NCI-H146 treated with DMSO at 0.1 percent for 48 hours (cell line): ENCODE results near the gene GJB1.
A peak's percentile ranks its signal among the peaks of the same experiment; 100 is the strongest.
"Not testable (repeated sequence)": the region's sequence is repeated elsewhere in the genome, so short reads cannot be mapped to it uniquely, and the experiment has no call there.

Source experiments
- DNase-seq: peaks from one replicate; lab custom pipeline; 2025; ENCODE audit not compliant: unreplicated experiment; lab: John Stamatoyannopoulos, UW

The GJB1 gene

DNA sequence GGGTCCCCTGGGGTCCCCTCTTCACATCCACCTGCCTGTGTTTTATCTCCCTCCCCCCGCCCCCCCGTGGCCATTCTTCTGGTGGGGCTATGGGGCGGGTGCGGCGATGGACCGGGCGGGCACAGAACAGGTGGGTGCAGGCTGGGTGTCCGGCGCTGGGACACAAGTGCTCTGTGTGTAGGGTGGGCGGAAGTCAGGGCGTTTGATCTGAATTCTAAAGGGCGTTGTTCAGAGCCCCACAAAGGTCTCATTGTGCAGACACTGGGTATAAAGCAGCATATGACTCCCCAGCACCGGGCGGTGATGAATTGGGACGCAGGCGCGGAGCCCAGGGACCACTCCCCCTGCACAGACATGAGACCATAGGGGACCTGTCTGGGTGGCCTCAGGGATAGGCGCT lies at the start of gene GJB1:
Gene GJB1 (plus strand): TSS at position 296 of the 400 bp plus-strand sequence. CDS start 484 bp downstream, outside the sequence.
- no peak for DNase-seq

DNA sequence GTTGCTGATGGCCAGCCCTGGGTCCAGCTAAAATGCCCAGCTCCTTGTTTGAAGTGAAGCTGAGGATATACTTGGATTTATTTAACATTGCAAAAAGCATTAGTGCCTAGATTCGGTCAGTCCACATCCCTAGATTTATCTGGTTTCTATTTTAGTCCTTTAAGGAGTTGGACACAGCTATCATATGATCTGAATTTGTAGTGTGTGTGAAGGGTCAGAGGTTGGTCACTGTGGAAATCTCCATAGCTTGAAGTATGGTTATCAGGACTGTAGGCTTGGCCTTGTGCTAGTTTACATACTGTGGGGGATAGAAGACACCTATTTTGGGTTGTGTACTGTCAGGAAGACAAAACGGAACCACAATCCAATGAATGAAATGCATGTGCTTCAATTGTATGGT lies 49.6 kb upstream of the GJB1 start:
- DNase-seq = no peak

DNA sequence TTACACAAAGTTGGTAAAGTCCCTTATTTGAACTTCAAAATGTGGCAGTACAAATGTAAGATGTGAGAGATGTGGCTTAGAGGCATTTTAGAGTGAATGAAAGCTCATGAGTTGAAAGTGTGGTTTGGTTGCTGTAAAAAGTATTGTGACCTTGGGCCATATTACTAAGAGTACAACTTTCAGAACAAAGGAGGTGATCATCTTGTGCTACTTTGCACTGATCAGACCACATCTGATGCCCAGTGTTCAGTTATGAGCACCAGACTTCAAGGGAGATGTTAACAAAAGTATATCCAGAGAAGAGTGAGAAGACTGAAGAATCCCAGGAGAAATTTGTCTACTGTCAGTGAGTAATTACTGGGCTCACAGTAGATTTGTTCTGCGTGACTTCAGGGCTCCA lies 48.2 kb upstream of the GJB1 start:
- no peak for DNase-seq

DNA sequence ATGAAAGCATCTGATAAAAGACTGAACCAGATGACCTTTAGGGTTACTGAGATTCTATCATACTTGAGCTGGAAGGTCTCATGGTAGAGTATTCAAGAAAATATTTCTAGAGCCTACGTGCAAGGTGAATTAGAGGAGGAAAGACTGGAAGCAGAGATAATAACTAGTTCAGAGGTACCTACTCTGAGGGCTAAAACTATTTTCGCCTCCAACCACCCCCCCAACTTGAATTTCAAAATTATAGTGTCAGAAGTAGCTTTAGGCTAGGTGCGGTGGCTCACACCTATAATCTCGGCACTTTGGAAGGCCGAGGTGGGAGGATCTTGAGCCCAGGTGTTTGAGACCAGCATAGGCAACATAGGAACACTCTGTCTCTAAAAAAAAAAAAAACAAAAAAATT lies 47.5 kb upstream of the GJB1 start:
- no peak for DNase-seq

DNA sequence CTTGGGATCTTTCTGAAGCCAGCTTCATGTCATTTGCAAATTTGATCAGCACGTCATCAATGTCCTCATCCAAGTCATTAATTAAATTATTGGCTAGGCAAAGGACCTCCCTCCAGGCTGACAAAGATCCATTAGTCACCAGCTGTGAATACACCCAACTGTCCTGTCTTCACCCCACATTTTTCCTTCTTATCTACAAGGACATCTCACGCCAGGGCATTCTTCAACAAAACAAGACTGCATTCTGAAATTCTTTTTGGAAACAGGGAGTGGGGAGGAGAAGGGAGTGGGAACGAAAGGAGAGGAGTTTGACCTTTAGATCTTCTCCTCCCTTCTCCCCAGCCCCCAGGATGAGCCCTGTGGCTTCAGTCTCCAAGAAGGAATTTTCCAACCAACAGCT lies 45.7 kb upstream of the GJB1 start:
- no peak for DNase-seq

DNA sequence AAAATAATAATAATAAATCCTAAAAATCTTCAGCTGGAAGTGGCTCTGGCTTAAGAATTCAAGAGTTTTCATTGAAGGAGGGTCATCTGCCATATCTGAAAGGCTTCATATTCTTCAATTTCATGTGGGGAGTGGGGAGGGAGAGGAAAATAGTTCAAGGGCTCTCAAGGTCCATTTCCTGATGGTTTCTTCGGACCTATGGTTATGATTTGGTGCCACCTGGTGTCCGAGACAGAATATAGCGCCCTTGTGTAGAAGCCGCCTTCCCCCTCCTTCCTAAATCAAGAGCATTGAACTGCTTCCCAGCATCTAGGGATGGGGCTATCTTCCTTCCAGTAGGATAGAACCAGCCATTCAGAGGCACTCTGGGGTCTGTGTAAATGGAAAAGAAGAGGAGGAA lies 44.1 kb upstream of the GJB1 start:
- DNase-seq = peak; percentile 12

DNA sequence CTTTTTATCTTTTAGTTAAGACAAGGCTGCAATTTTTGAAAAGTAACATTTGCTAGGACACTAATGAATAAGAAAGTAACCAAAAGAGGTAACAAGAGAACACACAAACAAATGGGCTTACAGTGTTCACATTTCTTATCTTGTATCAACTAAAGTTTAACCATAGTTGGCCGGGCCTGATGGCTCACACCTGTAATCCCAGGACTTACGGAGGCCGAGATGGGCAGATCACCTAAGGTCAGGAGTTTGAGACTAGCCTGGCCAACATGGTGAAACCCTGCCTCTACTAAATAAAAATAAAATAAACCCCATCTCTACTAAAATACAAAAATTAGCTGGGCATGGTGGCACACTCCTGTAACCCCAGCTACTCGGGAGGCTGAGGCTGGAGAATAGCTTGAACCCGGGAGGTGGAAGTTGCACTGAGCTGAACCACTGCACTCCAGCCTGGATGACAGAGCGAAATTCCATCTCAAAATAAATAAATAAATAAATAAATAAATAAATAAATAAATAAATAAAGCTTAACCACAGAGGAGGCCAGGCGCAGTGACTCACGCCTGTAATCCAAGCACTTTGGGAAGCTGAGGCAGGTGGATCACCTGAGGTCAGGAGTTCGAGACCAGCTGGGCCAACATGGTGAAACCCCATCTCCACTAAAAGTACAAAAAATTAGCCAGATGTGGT lies 42.3 kb upstream of the GJB1 start:
- DNase-seq = not testable (repeated sequence)

DNA sequence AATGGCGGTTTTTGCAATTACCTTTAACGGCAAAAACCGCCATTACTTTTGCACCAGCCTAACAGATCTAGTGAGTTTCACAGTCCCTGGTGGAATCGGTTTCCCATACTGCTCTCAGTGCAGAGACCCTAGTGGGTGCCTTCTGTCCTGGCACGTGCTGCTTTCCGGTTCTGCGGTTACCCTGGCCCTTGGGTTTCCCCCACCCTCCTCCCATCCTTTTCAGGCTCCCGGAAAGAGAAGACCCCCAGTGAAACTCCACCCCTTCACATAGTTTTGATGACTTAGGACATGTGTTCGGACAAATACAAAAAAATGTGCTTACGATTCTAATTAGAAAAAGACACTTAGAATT lies 41.5 kb upstream of the GJB1 start:
- no peak for DNase-seq

DNA sequence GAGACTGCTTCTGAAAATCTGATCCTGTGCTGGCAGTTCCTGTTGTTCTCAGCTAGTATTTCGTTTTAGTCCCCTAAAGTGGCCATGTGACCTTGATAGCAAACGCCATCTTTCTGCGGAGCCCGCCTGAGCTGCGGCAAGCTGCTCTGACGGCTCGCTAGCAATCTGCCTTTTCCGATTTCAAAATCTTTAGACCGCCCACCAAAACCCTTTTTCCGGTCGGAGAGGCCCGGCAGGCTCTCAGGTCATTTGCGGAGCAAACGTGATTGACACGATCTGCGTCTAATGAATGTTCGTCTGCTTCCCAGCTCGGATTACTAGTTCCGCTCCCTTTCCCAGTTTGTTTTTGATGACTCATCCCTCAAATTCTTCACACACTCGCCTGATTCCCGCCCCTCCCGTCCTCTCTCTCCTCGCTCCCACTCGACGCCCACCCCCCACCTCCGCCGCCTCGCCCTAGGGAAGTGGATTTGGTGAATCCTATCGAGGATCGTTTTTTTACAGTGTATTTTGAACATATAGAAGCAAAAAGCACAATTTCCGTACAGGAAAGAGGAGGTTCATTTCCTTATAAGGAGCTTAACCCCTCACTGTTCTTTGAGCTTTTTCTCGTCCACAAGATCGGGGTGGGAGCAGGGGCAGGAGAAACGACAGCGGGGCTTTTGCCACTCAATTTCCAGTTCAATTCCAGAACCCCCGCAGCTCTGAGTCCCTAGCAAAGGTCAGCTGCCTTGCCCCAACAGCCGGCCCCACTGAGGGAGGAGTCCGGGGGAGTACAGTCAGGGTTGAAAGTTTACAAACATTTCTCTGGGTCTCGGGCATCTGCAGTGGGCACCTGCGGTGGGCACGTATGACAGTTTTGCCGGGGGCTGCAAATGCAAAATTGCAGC lies 40.9 kb upstream of the GJB1 start:
- peak; percentile 94 for DNase-seq

DNA sequence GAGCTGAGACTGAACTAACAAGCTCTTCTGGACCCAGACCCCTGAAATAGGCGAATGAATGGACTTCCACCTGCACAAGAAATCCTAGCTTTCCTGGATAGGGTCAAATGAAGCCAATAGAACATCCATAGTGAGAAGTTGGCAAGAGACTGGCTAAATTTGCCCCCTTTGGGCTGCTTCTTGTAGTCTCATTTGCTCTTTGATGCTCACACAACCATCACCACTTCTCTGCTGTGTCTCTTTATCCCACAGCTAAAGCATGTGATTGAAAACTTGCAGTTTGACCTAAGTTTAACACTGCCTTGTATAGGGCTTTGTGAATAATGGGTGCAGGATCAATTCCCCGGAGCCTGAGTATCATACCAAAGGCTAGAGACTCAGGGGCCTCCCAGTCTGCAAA lies 40.2 kb upstream of the GJB1 start:
- DNase-seq = no peak

DNA sequence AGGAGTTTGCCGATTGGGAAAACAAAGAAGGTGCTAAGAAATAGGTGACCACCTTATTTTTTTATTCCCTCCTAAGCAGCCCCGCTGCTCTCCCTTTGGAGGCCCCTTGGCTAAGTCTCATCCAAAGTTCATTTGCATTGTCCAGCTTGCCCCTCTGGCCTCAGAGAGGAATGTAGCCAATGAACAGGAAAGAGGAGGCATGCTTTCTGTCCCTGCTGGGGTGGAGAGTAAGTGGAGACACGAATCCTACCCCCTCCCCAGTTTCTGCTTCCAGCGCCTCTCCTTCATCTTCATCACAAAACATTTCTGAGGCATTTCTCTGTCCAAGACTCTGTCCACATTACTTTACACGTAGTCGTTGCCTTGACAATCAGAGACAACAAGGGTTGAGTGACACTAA lies 39.7 kb upstream of the GJB1 start:
- DNase-seq = no peak

DNA sequence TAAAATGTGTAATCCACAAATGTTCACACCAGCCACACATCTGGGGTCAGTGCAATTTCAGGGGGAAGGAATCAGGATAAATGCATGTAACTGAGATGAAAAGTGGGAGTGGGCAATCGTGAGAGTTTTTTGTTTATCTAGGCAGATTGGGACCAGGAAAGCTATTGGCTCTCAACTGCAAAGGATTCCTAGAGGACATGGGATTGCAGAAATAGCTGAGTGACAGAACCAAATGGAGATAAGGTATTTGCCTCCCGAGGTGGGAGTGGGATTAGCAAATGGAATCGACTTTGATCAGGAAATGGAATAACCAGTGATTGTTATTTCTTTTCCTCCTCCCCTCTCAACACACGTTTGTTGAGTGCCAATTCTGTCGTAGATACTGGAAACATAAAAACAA lies 38.9 kb upstream of the GJB1 start:
- no peak for DNase-seq

DNA sequence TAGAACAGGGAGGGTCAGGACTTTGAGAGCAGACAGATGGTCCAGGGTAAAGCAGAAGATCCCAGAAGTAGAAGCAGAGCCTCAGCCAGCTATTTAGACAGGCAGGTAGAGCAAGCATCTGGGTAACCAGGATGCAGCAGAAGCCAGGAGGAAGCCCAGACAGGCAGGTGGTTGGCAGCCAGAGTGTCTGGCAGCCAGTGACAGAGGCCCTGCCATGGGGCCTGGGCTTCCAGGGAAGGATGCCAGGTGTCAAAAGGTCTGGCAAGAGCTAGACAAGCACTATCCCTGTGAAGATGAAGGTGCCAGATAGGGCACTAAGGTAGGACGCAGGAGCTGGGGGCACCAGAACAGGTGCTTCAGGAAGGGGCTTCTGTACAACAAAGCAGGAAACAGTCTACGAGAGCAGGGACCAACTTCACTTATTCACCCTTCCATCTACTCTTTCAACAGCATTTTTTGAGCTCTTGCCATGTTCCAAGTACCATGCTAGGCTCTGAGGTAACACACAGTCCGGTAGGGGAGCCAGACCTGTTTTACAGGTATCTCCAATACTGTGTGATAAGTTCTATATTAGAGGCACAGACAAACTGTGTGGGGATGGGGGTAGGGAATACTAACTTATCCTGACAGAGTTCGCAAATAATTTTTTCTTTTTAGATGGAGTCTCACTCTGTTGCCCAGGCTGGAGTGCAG lies 38.1 kb upstream of the GJB1 start:
- DNase-seq = no peak

DNA sequence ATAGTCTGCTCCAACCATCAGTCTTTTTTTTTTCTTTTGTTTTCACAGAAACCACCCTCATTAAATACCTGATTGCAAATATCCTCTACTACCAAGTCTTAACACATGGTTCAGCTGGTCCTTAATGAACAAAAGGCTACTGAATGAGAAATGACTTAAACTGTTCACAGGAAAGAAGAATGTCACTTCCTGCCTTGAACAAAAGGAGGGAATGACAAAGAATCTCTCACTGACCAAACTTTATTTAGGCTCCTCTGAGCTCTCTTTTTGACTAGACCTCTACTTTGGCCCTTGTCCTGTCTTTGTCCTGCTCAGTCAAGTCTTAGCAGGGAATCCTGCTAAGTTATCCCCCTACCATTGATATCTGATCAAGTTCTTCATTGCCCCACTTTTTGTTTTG lies 31.8 kb upstream of the GJB1 start:
- DNase-seq = no peak

DNA sequence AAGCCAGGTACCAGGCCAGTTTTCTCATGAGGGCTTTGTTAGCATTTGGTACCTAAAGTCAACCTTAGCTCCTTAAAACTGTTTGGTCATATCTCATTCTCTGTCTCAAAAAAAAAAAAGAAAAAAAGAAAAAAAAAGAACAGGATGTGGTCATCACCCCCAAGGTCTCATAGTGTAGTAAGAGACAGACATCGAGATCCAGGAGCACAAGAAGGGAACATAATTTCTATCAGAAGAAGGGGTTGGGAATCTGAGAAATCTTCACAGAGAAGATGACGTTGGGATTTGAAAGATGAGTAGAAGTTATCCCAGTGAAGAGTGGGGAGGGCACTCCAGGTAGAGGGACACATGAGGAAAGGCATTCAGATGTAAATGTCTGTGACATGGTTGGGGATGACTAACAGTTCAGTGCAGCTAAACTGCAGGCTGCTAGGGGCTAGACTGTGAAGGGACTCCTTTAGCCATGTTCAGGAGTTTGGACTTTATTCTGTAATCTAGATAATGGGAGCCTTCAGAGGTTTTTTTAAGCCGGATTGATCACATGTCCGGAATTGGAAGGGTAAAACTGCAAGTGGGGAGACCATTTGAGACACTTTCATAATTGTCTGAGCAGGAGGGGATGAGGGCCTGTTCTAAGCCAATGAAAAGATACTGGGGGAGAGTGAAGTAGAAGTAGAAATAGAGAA lies 26.9 kb upstream of the GJB1 start:
- no peak for DNase-seq

DNA sequence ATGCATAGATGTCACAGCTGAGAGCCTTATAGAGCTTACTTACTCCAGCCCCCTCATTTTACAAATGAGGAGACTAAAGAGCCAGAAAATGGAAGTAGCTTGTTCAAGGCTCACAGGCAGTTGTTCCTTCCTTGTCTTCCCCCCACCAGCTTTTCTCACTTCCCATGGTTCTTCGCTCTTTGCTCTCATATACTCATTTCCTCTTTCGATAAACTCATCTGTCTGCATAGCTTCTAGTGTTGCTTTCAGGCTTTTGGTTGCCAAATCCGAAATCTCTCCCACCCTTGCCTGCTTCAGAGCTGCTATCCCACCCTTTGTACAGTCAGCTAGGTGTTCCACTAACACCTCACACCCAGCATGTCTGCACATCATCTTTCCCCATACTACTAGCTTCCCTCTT lies 25.0 kb upstream of the GJB1 start:
- no peak for DNase-seq

DNA sequence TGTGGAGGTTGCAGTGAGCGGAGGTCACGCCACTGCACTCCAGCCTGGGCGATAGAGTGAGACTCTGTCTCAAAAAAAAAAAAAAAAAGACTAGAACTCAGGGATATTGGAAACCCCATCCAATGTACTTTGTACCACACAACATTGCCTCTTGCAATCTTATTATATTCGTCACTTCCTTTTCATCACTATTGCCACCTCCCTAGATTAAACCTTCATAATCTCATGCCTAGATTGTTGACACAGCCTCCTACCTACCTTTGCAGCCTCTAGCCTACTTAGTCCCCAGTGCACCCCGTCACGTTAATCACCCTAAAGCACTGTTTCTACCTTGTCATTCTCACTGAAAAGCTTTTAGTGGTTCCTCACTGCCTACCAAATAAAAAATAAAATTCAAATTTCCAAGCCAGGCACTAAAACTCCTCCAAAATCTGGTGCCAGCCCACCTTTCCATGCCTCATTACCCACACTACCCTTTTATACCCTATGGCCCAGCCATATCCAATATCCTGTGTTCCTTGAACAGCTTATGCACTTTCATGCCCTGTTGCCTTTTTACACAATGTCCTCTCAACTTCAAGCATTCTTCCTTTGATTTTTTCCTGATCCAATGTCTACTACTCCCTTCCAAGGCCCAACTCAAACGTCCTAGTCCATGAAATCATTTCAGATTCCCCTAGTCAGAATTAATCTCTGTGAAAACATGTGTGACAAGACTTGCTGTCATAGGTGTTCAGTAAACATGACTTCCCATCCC lies 23.6 kb upstream of the GJB1 start:
- DNase-seq = no peak

DNA sequence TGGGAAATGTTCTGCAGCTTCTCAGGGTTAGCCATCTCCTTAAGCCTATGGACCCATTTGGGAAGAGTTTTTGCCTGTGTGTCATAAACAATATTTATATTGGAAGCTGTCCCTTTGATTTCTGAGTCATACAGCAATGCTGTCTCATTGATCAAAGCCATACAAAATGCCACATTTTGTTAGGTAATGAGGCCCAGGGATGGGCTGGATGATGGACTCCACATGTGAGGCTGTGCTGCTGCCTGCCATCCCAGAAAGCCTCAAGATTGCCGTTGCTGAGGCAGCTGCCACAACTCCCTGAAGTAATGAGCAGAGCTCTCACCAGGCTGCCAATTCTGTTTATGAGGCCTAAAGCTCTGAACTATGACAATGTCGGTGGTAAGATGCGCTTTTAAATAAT lies 12.2 kb upstream of the GJB1 start:
- DNase-seq = no peak

DNA sequence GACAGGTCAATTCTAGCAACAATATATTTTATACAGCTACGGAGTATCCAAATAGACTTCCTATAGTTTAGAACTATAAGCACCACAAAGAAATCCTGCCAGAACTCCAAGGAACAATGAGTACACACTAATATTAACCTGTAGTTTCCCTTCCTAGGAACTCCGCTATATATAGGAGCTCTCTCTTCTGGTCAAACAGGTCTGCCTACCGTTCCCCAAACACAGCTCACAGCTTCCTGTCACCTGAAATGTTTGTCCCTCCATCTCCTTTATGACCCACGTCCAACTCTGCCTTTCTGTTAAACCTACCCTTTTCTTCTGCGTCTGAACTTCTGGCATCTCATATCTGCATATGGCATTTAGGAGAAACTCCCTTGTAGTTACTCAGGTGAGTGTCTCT lies 10.5 kb upstream of the GJB1 start:
- no peak for DNase-seq

DNA sequence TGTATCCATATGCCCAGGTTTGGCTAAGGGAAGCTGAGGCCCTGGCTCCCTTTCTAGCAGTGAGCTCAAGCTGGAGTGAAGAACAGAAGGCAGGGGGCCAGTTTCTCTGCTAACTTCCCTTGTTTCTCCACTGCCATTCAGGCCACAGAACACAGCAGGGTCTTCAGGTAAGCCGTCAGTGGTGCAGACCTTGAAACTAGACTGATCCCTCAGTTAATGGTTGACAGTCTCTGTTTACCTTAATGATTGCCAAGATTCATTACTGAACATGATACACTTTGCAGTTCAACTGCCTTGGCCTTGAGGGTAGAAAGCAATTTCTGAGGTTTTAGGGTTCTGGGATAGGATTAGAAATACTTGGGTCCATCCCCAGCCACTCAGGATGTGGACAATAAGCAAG lies 8.9 kb upstream of the GJB1 start:
- no peak for DNase-seq
